Activated CD4-positive, alpha-beta T cell treated with anti-CD3 and anti-CD28 coated beads for 48 hours (primary cell): ENCODE measurements around the gene SLC66A2.

Source experiments
- DNase-seq: peaks from one replicate; pipeline ENCODE4 v3.0.0-alpha.2; 2020

SLC66A2 gene

DNA sequence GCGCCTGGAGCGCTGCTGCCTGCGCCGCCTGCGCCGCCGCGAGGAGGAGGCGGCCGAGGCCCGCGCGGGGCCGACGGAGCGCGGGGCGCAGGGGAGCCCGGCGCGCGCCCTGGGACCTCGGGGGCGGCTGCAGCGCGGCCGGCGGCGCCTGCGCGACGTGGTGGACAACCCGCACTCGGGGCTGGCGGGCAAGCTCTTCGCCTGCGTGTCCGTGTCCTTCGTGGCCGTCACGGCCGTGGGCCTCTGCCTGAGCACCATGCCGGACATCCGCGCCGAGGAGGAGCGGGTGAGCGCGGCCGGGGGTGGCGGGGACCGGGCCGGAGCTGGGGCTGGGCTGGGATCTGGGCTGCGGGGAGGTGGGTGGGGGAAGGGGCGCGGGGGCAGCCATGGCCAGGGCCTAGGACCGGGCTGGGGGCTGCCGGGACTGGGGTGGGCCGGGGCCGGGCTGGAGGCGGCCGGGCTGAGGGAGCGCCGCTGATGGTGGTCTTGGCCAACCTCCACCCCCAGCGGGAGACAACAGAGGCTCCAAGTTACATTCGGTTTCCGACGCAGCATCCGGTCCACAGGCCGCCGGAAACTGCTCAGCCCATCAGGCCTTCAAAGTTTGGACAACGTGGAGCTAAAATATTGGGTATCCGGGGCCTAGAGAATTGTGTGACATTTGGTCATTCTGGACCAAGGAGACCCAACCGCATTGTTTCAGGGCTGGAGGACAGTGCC is 87.3 kb downstream of the SLC66A2 start:
- no peak for DNase-seq

GRCh38 chr18:79863161-79864005 is 88.1 kb downstream of the SLC66A2 start:
- DNase-seq, result no peak

DNA sequence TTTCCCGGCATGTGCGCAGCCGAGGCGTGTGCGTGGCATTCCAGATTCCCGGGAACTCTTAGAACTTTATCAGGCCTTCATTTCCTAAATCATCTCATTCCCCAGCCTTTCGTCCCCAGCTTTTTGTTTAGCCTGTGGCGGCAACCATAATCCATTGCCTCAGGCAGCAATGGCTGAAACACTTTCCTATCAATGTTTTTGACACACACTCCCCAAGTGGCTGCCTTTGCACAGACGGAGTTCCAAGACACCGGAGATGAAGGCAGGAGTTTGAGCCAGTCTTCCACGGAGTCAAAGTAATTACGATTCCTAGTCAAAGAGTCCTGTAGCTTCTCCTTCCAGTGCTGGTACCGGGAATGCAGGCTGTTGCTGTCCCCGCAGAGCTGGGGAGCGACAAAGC is 88.9 kb downstream of the SLC66A2 start:
- DNase-seq, result no peak

DNA sequence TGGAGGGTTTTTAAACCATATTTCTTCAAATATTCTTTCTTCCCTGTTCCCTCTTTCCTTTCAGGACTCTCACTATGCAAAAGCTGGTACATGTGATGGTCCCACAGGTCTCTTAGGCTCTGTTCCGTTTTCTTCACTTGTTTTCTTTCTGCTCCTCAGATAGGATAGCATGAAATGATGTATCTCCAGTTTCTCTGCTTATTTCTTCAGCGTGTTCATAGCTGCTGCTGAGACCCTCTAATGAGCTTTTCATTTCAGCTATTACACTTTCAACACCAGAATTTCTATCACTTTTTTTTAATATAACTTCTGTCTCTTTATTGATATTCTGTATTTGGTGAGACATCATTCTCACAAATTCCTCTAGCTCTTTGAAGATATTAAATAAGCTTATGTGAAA is 89.8 kb downstream of the SLC66A2 start:
- no peak for DNase-seq

- no peak for DNase-seq
Observed at GRCh38 chr18:79859314-79859713, 92.1 kb downstream of the SLC66A2 start.

GRCh38 chr18:79857082-79857671 is 94.3 kb downstream of the SLC66A2 start:
- DNase-seq, result no peak

GRCh38 chr18:79856119-79857007 is 95.1 kb downstream of the SLC66A2 start:
- peak; percentile 36 for DNase-seq

DNA sequence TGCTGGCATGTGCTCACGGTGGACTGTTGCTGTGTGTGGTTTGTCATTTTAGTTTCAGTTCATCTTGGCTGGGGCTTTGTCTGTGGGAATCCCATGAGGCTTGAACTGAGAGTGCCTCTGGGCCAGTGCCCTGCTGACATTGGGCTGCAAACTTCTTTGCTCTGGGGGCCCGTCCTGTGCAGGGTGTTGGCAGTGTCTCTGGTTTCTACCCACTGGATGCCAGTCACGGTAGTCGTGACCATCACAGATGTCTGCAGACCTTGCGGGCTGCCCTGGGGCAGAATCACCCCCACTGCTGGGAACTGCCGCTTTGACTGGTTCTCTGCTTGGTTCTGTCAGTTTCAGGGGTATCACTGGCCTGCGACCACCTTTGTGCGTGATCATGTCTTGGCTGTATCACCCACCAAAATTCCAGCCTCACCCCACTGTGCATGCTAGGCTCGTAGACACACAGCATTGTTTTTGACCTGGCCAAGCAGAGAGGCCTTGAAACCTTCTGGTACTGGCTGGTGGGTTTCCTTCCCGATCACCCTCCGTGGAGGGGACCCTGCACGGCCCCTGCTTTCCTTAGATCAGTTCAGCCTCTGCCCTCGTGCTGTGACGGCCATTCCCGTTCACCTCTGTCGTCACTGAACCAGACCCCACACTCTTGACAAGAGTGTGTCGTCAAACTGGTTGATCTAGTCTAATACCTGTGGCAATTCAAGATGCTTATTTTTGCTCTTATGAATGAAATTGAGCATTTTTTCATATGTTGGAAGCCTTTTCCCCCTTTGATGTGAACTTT is 96.1 kb downstream of the SLC66A2 start:
- DNase-seq, result no peak

- no peak for DNase-seq
Observed at GRCh38 chr18:79853993-79854364, 97.5 kb downstream of the SLC66A2 start.

GRCh38 chr18:79853303-79853992 is 98.0 kb downstream of the SLC66A2 start:
- DNase-seq, result no peak

- DNase-seq, result no peak
Observed at GRCh38 chr18:79852561-79853302, 98.7 kb downstream of the SLC66A2 start.
